Keratinocyte (primary cell): ENCODE results near the gene VRK1. TPM values are rescaled to one million over a fixed set of nuclear protein-coding genes. Genes with fewer than 3 reads are reported as not detected.

Experiments
- DNase-seq: peaks from one replicate; pipeline ENCODE4 v3.0.0-alpha.2; 2011; ENCODE audit warnings: low read depth, missing footprints, low spot score
- FAIRE-seq: peaks from 2 replicates; lab custom pipeline; 2011; peaks lifted over from hg19 to GRCh38; lab: Jason Lieb, UNC
- H2AFZ ChIP-seq: 2 replicates; pipeline ENCODE4 v1.6.0; 2012; ENCODE audit warnings: low read length, control low read depth, inconsistent platforms; ENCODE audit not compliant: control insufficient read depth
- H3K27ac ChIP-seq: 2 replicates; pipeline ENCODE4 v1.5.1; 2011; ENCODE audit warnings: low read length; ENCODE audit not compliant: control insufficient read depth, insufficient read depth
- H3K27me3 ChIP-seq: 3 replicates; pipeline ENCODE4 v1.6.0; 2011; ENCODE audit warnings: low read length; ENCODE audit not compliant: control insufficient read depth, insufficient read depth; ENCODE audit errors: extremely low read depth
- H3K36me3 ChIP-seq, 2 experiments: 2 replicates in 1 of 2; 3 replicates in 1 of 2; pipeline ENCODE4 v1.5.1; 2011; ENCODE audit warnings: low read length in 2 of 2, mild to moderate bottlenecking in 1 of 2; ENCODE audit not compliant: control insufficient read depth in 2 of 2, insufficient read depth in 2 of 2; ENCODE audit errors: extremely low read depth in 1 of 2
- H3K4me1 ChIP-seq: 3 replicates; pipeline ENCODE4 v1.5.1; 2011; ENCODE audit warnings: low read length; ENCODE audit not compliant: control insufficient read depth, insufficient read depth; ENCODE audit errors: extremely low read depth
- H3K4me2 ChIP-seq: 3 replicates; pipeline ENCODE4 v1.6.0; 2011; ENCODE audit warnings: low read depth, low read length; ENCODE audit not compliant: control insufficient read depth, insufficient read depth; ENCODE audit errors: extremely low read depth
- H3K4me3 ChIP-seq, 3 experiments: fragments of 200-600 bp in 1 of 3; sonication (generic) in 1 of 3; 2 replicates in 2 of 3; 3 replicates in 1 of 3; pipeline ENCODE4 v1.5.1; 2011 to 2016; ENCODE audit warnings: low read length in 3 of 3, mild to moderate bottlenecking in 3 of 3, control low read depth in 2 of 3, inconsistent platforms in 1 of 3, low read depth in 1 of 3, mixed read lengths in 1 of 3, mixed run types in 1 of 3, moderate library complexity in 1 of 3; ENCODE audit not compliant: control insufficient read depth in 2 of 3, insufficient read depth in 2 of 3; ENCODE audit errors: extremely low read depth in 1 of 3
- H3K79me2 ChIP-seq: 2 replicates; pipeline ENCODE4 v1.6.0; 2012; ENCODE audit warnings: low read length; ENCODE audit not compliant: control insufficient read depth, insufficient read depth
- H3K9ac ChIP-seq: 3 replicates; pipeline ENCODE4 v1.6.0; 2011; ENCODE audit warnings: low read length; ENCODE audit not compliant: control insufficient read depth, insufficient read depth; ENCODE audit errors: extremely low read depth
- H3K9me1 ChIP-seq: 3 replicates; pipeline ENCODE4 v1.6.0; 2011; ENCODE audit warnings: low read length; ENCODE audit not compliant: control insufficient read depth, insufficient read depth; ENCODE audit errors: extremely low read depth
- H3K9me3 ChIP-seq: 2 replicates; pipeline ENCODE4 v1.5.1; 2012; ENCODE audit warnings: low read depth, low read length; ENCODE audit not compliant: control insufficient read depth
- H4K20me1 ChIP-seq: 3 replicates; pipeline ENCODE4 v1.6.0; 2011; ENCODE audit warnings: low read length; ENCODE audit not compliant: control insufficient read depth, insufficient read depth; ENCODE audit errors: extremely low read depth
- CTCF ChIP-seq, 3 experiments: IDR thresholded peaks in 1 of 3; conservative IDR thresholded peaks in 1 of 3; optimal IDR thresholded peaks in 1 of 3; 2 replicates in 2 of 3; 3 replicates in 1 of 3; pipeline versions ENCODE3 to v1.5.1; 2011; ENCODE audit warnings: low read length in 3 of 3, mild to moderate bottlenecking in 3 of 3, moderate library complexity in 2 of 3, control low read depth in 1 of 3, inconsistent platforms in 1 of 3; ENCODE audit not compliant: insufficient read depth in 2 of 3; ENCODE audit errors: extremely low read depth in 1 of 3
- EZH2 ChIP-seq: IDR thresholded peaks from one replicate; pipeline ENCODE4 v1.6.1; 2012; ENCODE audit warnings: inconsistent platforms, mild to moderate bottlenecking, low read length, moderate library complexity
- dilution Hi-C: fragments of 300-500 bp; cut with MboI; formaldehyde crosslinking; loops from one replicate; pipeline ENCODE4 v1.7.0; 2020; ENCODE audit warnings: low sequenced_read_pairs; ENCODE audit not compliant: extremely low pct_ligation_motif_present
- polyA plus RNA-seq, 5 experiments: library from polyadenylated mRNA; depleted of rRNA in 3 of 5; stranded (reverse) in 3 of 5; stranded (forward) in 1 of 5; unstranded in 1 of 5; fragments of >200 nt; gene quantifications; 1 replicate in 1 of 5; 2 replicates in 3 of 5; 3 replicates in 1 of 5; pipeline versions ENCODE4 v1.2.1 to v1.2.3, GENCODE V29; 2011 to 2012; ENCODE audit warnings: missing spikeins in 2 of 5, low read depth in 1 of 5, low replicate concordance in 1 of 5

Gene VRK1
- polyA plus RNA-seq, 1 donor (not counting 4 experiments of a cell fraction or from before 2014, with no cell fraction given) = 27.1 TPM

GRCh38 chr14:96863327-96863985 lies 66.3 kb downstream of the VRK1 start:
- Histone ChIP-seq H3K4me3 (no peak overlapping the region), H3K27me3 (no peaks in the 10 kb centered on the region), H3K4me1 (no peaks in the 10 kb centered on the region), H3K79me2 (no peaks in the 10 kb centered on the region), H4K20me1 (no peaks in the 10 kb centered on the region), H3K9ac (no peak overlapping the region), H3K4me2 (no peak overlapping the region), H2AFZ (no peak overlapping the region), H3K9me3 (no peaks in the 10 kb centered on the region), H3K9me1 (peaks cover 2% of the 10 kb centered on the region), H3K27ac (no peak overlapping the region), H3K36me3 (peaks cover 0 to 6% of the 10 kb centered on the region in 2 experiments)
- TF ChIP-seq CTCF (optimal IDR thresholded peaks at IDR 0.05 in 1 of 3, IDR thresholded peaks at IDR 0.05 in 1 of 3, conservative IDR thresholded peaks at IDR 0.05 in 1 of 3; ENCODE audit: extremely low read depth in 1 of 3, insufficient read depth in 2 of 3, low read length in 3 of 3) = no peak
- TF ChIP-seq EZH2 = no peak
- FAIRE-seq = no peak
- dilution Hi-C loops = no loop called here
- DNase-seq = no peak

- Histone ChIP-seq H3K27me3 (no peaks in the 10 kb centered on the region), H3K9me1 (peaks cover 2% of the 10 kb centered on the region), H3K9me3 (no peaks in the 10 kb centered on the region), H3K4me3 (no peak overlapping the region), H3K4me2 (no peak overlapping the region), H3K4me1 (no peaks in the 10 kb centered on the region), H4K20me1 (no peaks in the 10 kb centered on the region), H3K9ac (no peak overlapping the region), H3K36me3 (peaks cover 0 to 6% of the 10 kb centered on the region in 2 experiments), H2AFZ (no peak overlapping the region), H3K27ac (no peak overlapping the region), H3K79me2 (no peaks in the 10 kb centered on the region)
- no peak for FAIRE-seq
- dilution Hi-C loops = no loop called here
- TF ChIP-seq EZH2 (no peak), CTCF (optimal IDR thresholded peaks at IDR 0.05 in 1 of 3, IDR thresholded peaks at IDR 0.05 in 1 of 3, conservative IDR thresholded peaks at IDR 0.05 in 1 of 3; ENCODE audit: extremely low read depth in 1 of 3, insufficient read depth in 2 of 3, low read length in 3 of 3) (no peak)
- no peak for DNase-seq
Observed at GRCh38 chr14:96863986-96864330, 66.8 kb downstream of the VRK1 start.
